Ecto neural progenitor cell (in vitro differentiated cells): Measurements from ENCODE around the gene RNF2.
"Not testable (repeated sequence)": the region's sequence is repeated elsewhere in the genome, so short reads cannot be mapped to it uniquely, and the experiment has no call there.

Source experiments
- DNase-seq: peaks from one replicate; pipeline ENCODE4 v3.0.0-alpha.2; 2018; ENCODE audit warnings: low spot score

The RNF2 gene

GRCh38 chr1:185044981-185045813, at the start of gene RNF2:
TSS of gene RNF2 (plus strand) at chr1:185045558. CDS start at chr1:185087554, 41,996 bp downstream.
- DNase-seq: peak; percentile 92

- not testable (repeated sequence) for DNase-seq
These were observed 45.4 kb upstream of the RNF2 start for GRCh38 chr1:184999974-185000373.

GRCh38 chr1:185001312-185001880, 44.0 kb upstream of the RNF2 start:
- DNase-seq: not testable (repeated sequence)

GRCh38 chr1:185008838-185009237, 36.5 kb upstream of the RNF2 start:
- no peak for DNase-seq

GRCh38 chr1:185010361-185010760, 35.0 kb upstream of the RNF2 start:
- DNase-seq: no peak

- no peak for DNase-seq
These were observed 30.4 kb upstream of the RNF2 start for GRCh38 chr1:185014941-185015340.

GRCh38 chr1:185015631-185016030, 29.7 kb upstream of the RNF2 start:
- no peak for DNase-seq

GRCh38 chr1:185016880-185017279, 28.5 kb upstream of the RNF2 start:
- DNase-seq: no peak

- DNase-seq: no peak
These were observed 28.0 kb upstream of the RNF2 start for GRCh38 chr1:185017338-185017737.

- no peak for DNase-seq
These were observed 27.4 kb upstream of the RNF2 start for GRCh38 chr1:185017966-185018365.

- DNase-seq: no peak
These were observed 18.0 kb upstream of the RNF2 start for GRCh38 chr1:185027252-185027882.

GRCh38 chr1:185033686-185034085, 11.7 kb upstream of the RNF2 start:
- DNase-seq: no peak

- DNase-seq: no peak
These were observed 10.1 kb upstream of the RNF2 start for GRCh38 chr1:185035258-185035657.

- no peak for DNase-seq
These were observed 6.5 kb upstream of the RNF2 start for GRCh38 chr1:185038813-185039376.

GRCh38 chr1:185039726-185040407, 5.5 kb upstream of the RNF2 start:
- no peak for DNase-seq

GRCh38 chr1:185040408-185040735, 5.0 kb upstream of the RNF2 start:
- DNase-seq: no peak

GRCh38 chr1:185041742-185042141, 3.6 kb upstream of the RNF2 start:
- DNase-seq: no peak

GRCh38 chr1:185042737-185043136, 2.6 kb upstream of the RNF2 start:
- DNase-seq: no peak

- DNase-seq: no peak
These were observed 971 bp upstream of the RNF2 start for GRCh38 chr1:185044387-185044786.

- DNase-seq: peak; percentile 75
These were observed 595 bp downstream of the RNF2 start for GRCh38 chr1:185045814-185046492.

- no peak for DNase-seq
These were observed 1.3 kb downstream of the RNF2 start for GRCh38 chr1:185046668-185047067.

GRCh38 chr1:185049670-185050069, 4.3 kb downstream of the RNF2 start:
- no peak for DNase-seq
